ENCODE data around the gene JPH2.
"Not testable (repeated sequence)": the region's sequence is repeated elsewhere in the genome, so short reads cannot be mapped to it uniquely, and the experiment has no call there.

JPH2 gene

GRCh38 chr20:44137266-44137801 lies 49.7 kb downstream of the JPH2 start:
- DNase-seq = no peak
- intact Hi-C loops (cut with DNase I) = no loop called here

GRCh38 chr20:44136579-44137265 lies 50.3 kb downstream of the JPH2 start:
- DNase-seq = no peak
- intact Hi-C loops (cut with DNase I) = no loop called here

GRCh38 chr20:44135417-44136204 lies 51.4 kb downstream of the JPH2 start:
- no peak for DNase-seq
- intact Hi-C loops (cut with DNase I) = no loop called here

- intact Hi-C loops (cut with DNase I) = no loop called here
- DNase-seq = no peak
Measured at GRCh38 chr20:44135012-44135412, 52.0 kb downstream of the JPH2 start.

DNA sequence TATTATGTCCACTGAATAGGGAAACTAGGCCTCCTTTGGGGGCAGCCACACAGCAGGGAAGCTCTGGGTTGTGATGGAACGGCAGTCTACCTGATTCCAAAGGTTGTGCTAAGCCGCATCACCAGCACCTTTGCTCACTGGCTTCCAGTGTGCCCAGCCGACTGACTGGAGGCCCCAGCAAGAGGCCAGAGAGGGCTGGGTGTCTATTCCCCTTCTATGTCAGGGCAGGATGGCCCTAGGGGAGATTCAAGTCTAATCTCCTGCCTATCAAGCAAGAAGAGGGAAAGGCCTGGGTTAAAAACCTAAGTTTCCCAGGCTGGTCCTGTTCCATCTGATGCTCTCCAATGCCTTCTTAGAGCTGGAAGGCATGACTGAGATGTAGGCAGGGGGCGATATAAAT lies 53.6 kb downstream of the JPH2 start:
- no peak for DNase-seq
- intact Hi-C loops (cut with DNase I) = no loop called here

DNA sequence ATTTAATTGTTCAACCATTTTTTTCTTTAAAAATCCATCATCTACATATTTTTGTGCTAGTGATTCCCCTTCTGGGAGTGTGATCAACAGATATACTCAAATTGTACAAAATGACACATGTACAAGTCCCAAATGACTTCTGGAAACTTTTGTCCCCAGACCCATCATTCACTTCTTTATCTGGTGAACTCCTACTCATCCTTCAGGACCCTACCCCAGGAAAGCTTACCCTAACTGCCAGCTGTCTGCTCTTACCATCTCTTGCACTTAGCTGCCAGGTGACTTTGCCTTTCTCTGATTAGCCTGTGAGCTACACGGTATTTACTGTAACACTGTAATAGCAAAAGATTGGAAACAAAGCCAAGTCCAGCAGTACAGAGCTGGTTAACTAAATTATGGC lies 55.3 kb downstream of the JPH2 start:
- no peak for DNase-seq
- intact Hi-C loops (cut with DNase I) = no loop called here

DNA sequence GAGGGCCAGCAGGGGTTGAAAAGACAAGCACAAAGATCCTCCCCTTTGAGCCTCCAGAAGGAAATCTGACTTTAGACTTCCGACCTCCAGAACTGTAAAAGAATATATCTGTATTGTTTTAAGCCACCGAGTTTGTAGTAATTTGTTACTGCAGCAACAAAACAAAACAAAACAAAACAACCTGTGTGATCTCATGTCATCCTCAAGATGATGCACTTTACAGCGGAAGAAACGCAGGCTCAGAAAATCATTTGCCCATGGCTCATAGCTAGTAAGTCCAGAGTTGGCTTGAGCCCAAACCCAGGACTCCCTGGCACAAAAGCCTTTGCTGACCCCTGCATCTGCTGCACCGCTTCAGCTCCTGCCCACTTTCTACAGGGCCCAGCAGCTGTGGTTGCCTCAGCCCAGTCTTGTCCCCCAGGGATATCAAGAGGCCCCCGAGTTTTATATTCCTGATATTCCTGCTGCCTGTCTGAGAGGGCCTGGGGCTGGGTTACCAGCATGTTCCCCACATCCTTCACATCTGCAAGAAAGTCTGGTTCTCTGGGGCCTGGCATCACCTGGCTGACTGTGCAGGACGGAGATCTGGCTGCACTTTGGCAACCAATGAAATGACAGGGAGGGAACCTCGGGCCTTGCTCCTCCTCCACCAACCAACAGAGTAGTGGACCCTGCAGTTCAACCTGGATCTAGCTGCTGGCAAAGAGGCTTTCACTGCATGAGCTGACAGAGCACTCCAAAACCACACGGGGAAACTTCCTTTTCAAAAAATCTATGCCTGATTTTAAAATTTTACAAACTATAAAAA lies 56.9 kb downstream of the JPH2 start:
- no peak for DNase-seq
- intact Hi-C loops (cut with DNase I) = no loop called here

- intact Hi-C loops (cut with DNase I); DNase-seq: not testable (repeated sequence)
Measured at GRCh38 chr20:44129300-44129699, 57.7 kb downstream of the JPH2 start.

GRCh38 chr20:44126445-44126844 lies 60.5 kb downstream of the JPH2 start:
- intact Hi-C loops (cut with DNase I) = no loop called here

DNA sequence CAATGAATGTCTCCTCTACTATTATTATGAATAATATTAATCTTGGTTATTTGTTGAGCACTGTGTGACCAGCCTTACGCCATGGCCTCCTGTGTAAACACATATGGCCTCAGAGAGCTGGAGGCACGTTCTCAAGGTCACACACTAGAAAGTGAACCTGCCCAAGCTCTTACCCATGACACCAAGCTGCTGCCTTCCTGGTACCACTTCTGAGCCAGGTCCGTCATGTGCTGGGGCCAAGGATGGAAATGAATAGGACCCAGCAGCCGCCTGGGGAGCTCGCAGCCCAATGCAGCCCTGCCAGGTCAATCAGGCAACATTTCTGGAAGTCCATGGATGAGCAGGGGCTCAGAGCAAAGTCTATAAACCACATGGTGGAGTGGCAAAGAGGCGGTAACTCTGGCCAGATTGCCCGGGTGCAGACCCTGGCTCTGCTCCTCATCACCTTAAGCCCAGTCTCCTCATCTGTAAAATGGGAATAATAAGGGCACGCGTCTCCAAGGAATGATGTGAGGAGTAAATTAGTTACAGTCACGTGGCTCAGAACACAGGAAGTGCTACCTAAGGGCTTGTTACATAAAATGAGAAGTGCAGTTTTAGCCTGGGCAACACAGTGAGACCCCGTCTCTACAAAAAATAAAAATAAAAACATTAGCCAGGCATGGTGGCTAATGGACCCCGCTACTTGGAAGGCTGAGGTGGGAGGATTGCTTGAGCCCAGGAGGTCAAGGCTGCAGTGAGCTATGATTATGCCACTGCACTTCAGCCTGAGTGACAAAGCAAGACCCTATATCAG lies 61.5 kb downstream of the JPH2 start:
- no peak for DNase-seq
- intact Hi-C loops (cut with DNase I) = no loop called here

More at GRCh38 chr20:44126445-44126844, 60.5 kb downstream of the JPH2 start:
- DNase-seq = no peak

GRCh38 chr20:44123874-44124535 lies 63.0 kb downstream of the JPH2 start:
- DNase-seq = peak in 1 of 42 donors; percentile 3
- intact Hi-C loops (cut with DNase I) = no loop called here

DNA sequence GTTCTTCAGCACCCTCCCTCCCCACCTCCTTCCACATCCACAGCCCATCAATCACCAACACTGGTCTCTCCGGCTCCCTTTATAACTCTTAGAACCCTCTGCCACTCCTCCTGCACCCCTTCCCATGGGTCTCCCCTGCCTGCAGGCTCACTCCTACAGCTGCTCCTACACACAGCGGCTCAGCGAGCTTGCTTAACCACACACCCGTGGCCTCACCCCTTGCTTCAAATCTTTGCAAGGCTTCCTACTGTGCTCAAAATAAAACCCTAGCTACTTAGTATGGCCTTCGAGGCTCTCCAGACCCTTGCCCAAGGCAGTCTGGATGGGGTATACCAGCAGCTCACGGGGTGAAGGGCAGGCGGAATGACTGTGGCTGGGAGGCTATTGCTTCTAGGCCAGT lies 63.7 kb downstream of the JPH2 start:
- intact Hi-C loops (cut with DNase I) = no loop called here
- DNase-seq = peak in 9 of 42 donors; percentile 14 to 68 (median 26)

DNA sequence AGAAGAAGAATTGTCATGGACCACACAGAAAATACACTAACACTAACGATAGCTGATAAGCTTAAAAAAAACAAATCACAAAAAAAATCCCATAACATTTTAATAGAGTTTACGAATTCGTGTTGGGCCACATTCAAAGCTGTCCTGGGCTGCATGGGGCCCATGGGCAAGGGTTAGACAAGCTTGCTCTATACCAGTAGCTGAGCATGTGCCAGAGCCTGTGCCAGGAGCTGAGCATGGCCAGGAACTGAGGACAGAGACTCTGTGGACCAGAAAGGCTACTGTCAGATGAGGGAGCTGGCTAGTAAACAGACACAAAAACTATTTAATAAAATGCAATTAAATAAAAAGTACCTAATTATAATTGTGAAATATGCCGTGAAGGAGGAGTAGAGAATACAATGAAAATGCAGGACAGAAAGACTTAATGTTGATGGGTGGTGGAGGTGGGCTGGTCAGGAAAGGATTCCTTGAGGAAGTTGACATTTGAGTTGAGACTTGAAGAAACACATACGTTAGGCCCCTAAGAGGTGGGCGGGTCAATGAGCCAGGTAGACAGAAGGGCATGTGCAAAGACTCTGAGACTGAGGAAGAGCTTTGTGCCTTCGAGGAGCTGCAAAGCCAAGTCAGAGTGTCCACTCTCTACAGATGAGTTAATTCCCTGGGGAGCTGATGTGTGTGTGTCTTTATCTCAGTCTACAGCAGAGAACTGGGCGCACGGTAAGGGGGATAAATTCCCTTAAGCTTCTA lies 66.1 kb downstream of the JPH2 start:
- DNase-seq = peak in 1 of 42 donors; percentile 22
- intact Hi-C loops (cut with DNase I) = no loop called here

DNA sequence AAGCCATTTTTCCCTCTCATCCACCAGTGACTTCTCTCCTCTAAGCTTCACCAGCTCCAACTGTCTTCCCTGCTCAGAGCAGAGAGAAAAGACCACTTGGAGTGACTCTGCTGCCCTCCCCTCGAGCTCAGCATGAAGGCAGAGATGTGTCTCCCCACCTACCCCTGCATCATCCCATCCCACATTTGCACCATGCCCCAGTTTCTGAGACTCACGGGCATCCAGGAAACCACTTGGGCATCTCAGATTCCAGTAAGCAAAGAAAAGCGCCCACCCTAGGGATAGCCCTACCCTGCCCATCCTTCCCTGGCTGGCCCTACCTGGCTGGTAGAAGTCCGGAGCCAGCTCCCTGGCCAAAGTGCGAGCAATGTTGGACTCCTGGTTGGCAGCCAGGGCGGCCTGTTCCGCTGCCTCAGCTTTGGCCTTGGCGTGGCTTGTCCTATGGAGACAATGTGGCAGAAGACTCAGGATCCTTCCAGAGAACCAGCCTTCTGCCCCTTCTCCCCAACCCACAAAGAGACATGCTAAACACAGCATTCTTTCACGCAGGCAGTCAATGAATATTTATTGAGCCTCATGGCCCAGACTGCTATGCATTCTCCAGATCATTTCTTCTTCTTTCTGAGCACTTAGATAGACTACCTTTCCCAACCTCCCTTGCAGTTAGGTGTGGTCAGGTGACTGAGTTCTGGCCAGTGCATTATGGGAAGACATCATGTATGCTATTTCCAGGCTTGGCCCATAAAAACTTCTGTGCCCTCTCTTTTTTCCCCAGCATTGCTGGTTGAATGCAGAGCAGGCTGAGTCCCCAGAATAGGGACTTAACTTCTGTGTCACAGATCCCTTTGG lies 68.6 kb downstream of the JPH2 start:
- DNase-seq = no peak
- intact Hi-C loops (cut with DNase I) = no loop called here

GRCh38 chr20:44117296-44118184 lies 69.4 kb downstream of the JPH2 start:
- intact Hi-C loops (cut with DNase I) = loop anchor here (2.0 kb wide), 1 partner anchor 73 kb away; no protein-coding TSS in a partner anchor
- peak in 1 of 42 donors; percentile 8 for DNase-seq
